ENCODE data around the gene SLC39A3.
A peak's percentile ranks its signal among the peaks of the same experiment; 100 is the strongest.

Gene SLC39A3

DNA sequence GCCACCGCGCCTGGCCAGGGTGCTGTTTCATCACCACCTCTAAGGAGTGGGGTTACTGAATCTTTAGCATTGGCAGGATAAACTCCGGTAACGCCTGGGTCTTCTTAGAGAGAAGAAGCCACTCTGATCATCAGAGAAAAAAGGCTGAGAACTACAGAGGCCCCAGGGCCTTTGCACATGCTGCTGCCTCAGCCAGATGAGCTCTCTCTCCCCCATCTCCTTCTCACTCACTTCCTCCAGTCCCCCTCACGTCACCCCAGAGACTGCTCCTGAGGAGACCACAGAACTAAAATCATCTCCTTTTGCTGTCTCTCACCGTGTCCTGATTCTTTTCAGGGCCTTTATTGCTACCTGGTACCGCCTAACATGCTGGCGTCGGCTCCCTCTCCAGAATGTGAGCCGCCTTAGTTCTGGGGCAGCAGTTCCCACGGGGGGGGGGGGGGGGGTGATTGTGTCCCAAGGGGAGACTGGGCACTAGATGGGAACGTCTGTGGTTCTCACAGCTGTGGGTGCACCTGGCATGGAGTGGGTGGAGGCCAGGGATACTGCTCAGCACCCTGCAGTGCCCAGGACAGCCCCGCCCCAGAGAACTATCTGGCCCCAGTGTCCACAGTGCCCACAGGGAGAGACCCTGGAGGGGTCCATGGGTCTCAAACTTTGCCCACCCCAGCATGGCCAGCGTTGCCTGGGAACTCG, 13.5 kb downstream of the SLC39A3 start:
- DNase-seq (ENCODE audit: low read depth) = no peak

DNA sequence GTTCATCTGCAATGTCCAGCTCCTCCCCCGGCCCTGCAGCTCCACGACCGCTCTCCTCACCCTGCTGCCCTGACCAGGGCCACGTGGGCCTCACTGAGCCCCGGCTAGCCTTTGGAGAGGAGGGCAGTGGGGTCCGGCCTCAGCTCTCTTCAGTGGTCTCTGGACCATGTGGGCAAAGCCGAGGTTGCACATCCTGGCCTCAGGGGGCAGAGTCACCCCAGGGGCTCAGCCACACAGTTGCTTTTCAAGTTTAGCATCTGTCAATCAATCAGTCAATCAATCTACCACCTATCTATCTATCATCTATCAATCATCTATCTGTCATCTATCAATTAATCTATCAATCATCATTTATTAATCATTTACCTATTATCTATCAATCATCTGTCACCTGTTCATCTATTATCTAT, 15.7 kb downstream of the SLC39A3 start:
- TF ChIP-seq, protein P1, sequence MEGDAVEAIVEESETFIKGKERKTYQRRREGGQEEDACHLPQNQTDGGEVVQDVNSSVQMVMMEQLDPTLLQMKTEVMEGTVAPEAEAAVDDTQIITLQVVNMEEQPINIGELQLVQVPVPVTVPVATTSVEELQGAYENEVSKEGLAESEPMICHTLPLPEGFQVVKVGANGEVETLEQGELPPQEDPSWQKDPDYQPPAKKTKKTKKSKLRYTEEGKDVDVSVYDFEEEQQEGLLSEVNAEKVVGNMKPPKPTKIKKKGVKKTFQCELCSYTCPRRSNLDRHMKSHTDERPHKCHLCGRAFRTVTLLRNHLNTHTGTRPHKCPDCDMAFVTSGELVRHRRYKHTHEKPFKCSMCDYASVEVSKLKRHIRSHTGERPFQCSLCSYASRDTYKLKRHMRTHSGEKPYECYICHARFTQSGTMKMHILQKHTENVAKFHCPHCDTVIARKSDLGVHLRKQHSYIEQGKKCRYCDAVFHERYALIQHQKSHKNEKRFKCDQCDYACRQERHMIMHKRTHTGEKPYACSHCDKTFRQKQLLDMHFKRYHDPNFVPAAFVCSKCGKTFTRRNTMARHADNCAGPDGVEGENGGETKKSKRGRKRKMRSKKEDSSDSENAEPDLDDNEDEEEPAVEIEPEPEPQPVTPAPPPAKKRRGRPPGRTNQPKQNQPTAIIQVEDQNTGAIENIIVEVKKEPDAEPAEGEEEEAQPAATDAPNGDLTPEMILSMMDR (conservative IDR thresholded peaks at IDR 0.05; ENCODE audit: control insufficient read depth, insufficient read depth, low read depth, low read length) = peak; percentile 5

More for the DNA sequence above, 13.5 kb downstream of the SLC39A3 start:
- TF ChIP-seq, protein P1 (conservative IDR thresholded peaks at IDR 0.05; ENCODE audit: control insufficient read depth, insufficient read depth, low read depth, low read length) = no peak
- H3K4me3 ChIP-seq (ENCODE audit: control insufficient read depth, low read depth, low read length) = no peak overlapping the region

DNA sequence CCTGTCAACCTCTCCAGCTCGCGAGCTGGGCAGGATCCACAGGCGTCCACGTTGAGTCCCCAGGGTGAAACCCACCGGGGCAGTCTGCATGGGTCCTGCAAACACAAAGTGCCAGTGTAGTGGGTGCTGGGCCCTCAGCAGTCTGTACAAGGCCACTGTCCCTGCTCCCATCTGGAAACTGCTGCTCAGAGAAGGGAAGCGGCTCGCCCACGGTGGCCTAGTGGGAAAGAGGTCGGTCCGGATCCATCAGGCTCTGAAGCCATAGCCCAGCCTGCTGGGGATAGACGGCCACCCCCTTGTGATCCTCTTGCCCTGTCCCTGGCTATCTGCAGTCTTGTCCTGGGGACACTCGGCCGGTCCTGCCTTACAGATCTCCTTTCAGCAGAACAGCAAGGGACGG, 16.1 kb downstream of the SLC39A3 start:
- TF ChIP-seq, protein P1 (conservative IDR thresholded peaks at IDR 0.05; ENCODE audit: control insufficient read depth, insufficient read depth, low read depth, low read length) = no peak
- no peak for DNase-seq (ENCODE audit: low read depth)
- no peak overlapping the region for H3K4me3 ChIP-seq (ENCODE audit: control insufficient read depth, low read depth, low read length)

More for the DNA sequence above, 15.7 kb downstream of the SLC39A3 start:
- H3K4me3 ChIP-seq (ENCODE audit: control insufficient read depth, low read depth, low read length) = no peak overlapping the region
- DNase-seq (ENCODE audit: low read depth) = no peak

DNA sequence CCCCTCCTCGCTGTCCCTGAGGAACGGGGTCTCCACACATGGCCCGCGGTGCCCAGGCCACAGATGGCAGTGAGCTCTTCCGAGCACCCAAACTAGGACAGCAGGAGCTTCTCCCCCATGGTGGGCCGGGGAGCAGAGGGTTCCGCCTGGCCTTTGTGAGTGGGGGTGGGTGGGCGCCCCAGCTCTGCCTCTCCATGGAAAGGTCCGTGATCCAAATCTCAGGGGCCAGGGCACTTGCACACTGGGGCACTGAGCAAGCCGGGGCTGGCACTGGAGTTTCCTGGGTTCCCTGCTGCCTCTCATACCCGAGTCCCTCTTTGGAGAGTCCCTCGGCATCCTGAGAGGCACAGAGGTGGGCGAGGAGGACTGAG, 16.5 kb downstream of the SLC39A3 start:
- DNase-seq (ENCODE audit: low read depth) = no peak
- TF ChIP-seq, protein P1 (conservative IDR thresholded peaks at IDR 0.05; ENCODE audit: control insufficient read depth, insufficient read depth, low read depth, low read length) = no peak
- H3K4me3 ChIP-seq (ENCODE audit: control insufficient read depth, low read depth, low read length) = no peak overlapping the region

DNA sequence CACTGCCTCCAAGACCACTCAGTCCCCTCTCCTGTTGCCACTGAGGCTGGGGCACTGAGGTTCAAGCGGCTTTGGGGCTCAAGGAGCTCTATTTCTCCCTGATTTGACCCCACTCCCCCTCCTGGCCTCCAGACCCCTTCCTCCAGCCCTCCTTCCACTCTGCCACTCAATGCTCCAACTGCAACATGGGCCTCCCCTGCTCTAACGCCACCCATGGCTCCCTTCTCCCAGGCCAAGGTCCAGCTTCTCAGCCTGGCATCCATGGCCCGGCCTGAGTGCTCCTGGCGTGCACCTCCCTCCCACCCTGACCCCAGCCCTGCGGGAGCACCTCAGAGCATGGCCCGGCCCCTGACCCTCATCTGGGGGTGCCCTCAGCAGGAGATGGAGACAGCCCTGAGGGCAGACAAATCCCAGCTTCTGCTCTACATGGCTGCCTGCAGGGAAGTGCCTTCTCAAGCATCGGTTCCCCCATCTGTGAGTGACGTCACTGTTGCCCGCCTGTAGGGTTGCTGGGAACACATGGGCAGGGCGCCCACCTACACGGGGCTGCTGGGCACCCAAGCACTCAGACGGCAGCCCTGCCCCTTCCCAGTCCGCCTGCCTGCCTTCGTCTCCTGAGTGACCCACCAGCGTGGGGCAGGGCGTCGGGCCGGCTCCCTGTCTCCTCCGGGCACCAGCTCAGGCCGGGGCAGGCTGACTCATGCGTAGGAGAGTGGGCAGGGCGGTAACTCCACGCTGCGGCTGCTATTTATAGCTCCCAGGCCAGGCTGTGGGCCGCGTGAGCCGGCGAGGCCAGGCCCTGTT, 17.1 kb downstream of the SLC39A3 start:
- TF ChIP-seq, protein P1 (conservative IDR thresholded peaks at IDR 0.05; ENCODE audit: control insufficient read depth, insufficient read depth, low read depth, low read length) = no peak
- peak; percentile 77 for DNase-seq (ENCODE audit: low read depth)
- no peak overlapping the region for H3K4me3 ChIP-seq (ENCODE audit: control insufficient read depth, low read depth, low read length)

DNA sequence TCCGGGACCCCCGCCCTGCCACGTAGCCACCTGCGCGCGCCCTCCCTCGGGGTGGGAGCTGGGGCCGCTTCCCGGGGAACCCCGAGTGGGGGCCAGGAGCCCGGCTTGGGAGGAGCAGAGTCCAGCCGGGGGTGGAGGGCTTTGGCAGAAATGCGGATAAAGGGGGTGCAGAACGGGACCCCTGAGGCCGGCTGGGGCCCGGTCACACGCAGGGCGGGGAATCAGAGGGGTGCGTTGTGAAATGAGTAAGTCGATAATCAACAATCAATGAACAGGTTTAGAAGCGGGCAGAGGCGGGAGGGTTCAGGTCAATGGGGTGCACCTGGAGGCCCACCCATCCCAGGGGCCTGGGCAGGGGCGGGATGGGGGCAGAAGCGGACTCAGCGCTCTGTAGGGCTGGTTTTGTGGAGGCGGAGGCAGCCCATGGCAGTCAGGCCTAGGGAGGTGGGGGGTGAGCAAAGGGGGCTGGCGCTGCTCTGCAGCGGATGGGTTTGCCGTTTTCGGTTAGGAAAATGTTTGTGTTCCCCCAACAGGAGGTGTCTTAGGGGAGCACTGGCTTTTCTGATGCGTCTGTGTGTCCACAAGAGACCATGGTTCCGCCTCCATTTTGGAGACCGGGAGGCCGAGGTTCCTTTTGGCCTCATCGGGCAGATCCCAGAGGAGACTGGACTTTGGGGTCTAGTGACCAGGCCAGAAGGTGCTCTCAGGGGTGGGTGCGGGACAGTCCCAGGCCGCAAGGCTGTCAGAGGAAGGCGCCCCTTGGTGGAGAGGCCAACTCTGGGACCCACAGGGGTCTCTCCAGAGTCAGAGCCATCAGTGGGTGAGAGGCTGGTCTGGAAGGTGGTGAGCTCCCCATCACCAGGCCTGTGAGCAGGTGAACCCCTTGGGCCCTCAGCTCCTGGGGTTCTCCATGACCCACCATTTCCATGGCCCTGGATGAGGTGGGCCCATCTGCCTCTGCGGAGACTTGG, 18.0 kb downstream of the SLC39A3 start:
- TF ChIP-seq, protein P1 (conservative IDR thresholded peaks at IDR 0.05; ENCODE audit: control insufficient read depth, insufficient read depth, low read depth, low read length) = no peak
- no peak for DNase-seq (ENCODE audit: low read depth)
- H3K4me3 ChIP-seq (ENCODE audit: control insufficient read depth, low read depth, low read length) = peak overlapping the region; percentile 12
